NCI-H146 treated with DMSO at 0.1 percent for 48 hours (cell line): ENCODE results near the gene MRGPRD.
A peak's percentile ranks its signal among the peaks of the same experiment; 100 is the strongest.
"Not testable (repeated sequence)": the region's sequence is repeated elsewhere in the genome, so short reads cannot be mapped to it uniquely, and the experiment has no call there.

Experiments
- DNase-seq: peaks from one replicate; lab custom pipeline; 2025; ENCODE audit not compliant: unreplicated experiment; lab: John Stamatoyannopoulos, UW

MRGPRD gene

GRCh38 chr11:69006816-69007215 is 26.0 kb upstream of the MRGPRD start:
- no peak for DNase-seq

- no peak for DNase-seq
Measured at GRCh38 chr11:69005631-69006368, 25.0 kb upstream of the MRGPRD start.

- no peak for DNase-seq
Measured at GRCh38 chr11:69005183-69005630, 24.4 kb upstream of the MRGPRD start.

- no peak for DNase-seq
Measured at GRCh38 chr11:69004411-69005182, 23.8 kb upstream of the MRGPRD start.

- DNase-seq: no peak
Measured at GRCh38 chr11:69003866-69004367, 23.1 kb upstream of the MRGPRD start.

GRCh38 chr11:69003301-69003865 is 22.6 kb upstream of the MRGPRD start:
- DNase-seq: no peak

GRCh38 chr11:69002570-69003231 is 21.9 kb upstream of the MRGPRD start:
- DNase-seq: no peak

- DNase-seq: no peak
Measured at GRCh38 chr11:69002110-69002569, 21.4 kb upstream of the MRGPRD start.

GRCh38 chr11:69001243-69002081 is 20.7 kb upstream of the MRGPRD start:
- DNase-seq: no peak

- no peak for DNase-seq
Measured at GRCh38 chr11:69000831-69001242, 20.1 kb upstream of the MRGPRD start.

- DNase-seq: no peak
Measured at GRCh38 chr11:69000391-69000790, 19.6 kb upstream of the MRGPRD start.

GRCh38 chr11:68999748-69000355 is 19.1 kb upstream of the MRGPRD start:
- DNase-seq: not testable (repeated sequence)

- no peak for DNase-seq
Measured at GRCh38 chr11:68999093-68999747, 18.4 kb upstream of the MRGPRD start.

GRCh38 chr11:68998390-68998911 is 17.7 kb upstream of the MRGPRD start:
- peak; percentile 62 for DNase-seq

- DNase-seq: no peak
Measured at GRCh38 chr11:68997995-68998348, 17.2 kb upstream of the MRGPRD start.

GRCh38 chr11:68997124-68997994 is 16.6 kb upstream of the MRGPRD start:
- no peak for DNase-seq

- DNase-seq: no peak
Measured at GRCh38 chr11:68996376-68997123, 15.8 kb upstream of the MRGPRD start.
